ENCODE measurements around the gene LRRC61.

LRRC61 gene

DNA sequence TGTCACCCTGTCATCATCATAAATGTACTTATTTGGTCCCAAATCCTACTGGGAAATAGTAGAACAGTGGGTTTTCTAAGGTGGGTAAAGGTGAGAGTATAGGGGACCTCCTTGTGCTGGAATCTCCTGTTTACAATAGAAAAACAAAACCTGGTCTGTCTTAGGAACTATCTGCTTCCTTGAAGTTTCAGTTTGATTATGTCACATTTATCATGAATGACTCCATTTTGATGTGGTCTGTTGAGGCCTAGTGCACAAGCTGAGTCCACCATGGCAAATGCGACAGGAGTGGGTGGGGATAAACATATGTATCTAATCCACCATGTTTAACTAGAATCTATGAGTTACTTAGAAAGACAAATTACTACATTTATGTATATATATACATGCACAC is 32.5 kb downstream of the LRRC61 start:
- DNase-seq (ENCODE audit: low read depth in 2 of 2) = no peak

DNA sequence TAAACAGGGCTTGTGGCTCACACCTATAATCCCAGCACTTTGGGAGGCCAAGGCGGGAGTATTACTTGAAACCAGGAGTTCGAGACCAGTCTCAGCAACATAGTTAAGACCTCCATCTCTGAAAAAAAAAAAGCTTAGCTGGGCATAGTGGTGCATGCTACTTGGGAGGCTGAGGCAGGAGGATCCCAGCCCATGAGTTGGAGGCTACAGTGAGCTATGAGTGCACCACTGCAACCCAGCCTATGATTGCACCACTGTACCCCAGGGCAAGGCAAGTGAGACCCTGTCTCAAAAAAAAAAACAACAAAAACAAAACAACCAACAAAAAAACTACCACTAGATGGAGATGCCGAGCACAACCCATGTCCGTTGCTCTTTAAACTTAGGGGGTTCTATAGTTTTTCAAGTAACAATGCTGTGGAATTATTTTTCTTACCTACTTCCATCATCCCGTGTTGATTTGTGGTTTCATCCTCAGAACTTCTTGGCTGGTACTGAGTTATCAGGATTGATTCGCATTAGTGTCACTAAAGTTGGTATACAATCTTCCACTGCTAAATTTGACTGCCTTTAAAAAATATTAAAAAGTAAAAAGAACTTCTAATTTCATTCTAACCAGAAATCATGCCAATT is 33.2 kb downstream of the LRRC61 start:
- DNase-seq (ENCODE audit: low read depth in 2 of 2) = no peak

DNA sequence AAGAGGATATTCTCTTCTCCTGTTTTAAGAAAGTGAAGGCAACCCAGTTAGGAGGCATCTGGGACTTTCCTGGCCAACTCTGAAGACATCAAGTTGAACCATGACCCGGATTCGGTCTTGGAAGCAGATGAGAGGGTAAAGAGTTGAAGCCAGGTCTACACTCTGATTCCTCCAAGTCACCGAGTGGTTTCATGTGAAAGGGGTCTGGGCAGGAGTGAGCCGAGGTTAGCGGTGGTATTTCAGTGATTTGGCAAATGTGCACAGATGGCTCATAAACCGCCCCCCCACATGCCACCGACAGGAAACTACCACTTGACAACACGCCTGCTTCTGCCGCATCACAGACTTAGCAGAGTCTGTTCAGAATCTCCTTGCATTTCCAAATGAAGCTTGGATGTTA is 34.1 kb downstream of the LRRC61 start:
- peak in 1 of 2 donors; percentile 37 for DNase-seq (ENCODE audit: low read depth in 2 of 2)

DNA sequence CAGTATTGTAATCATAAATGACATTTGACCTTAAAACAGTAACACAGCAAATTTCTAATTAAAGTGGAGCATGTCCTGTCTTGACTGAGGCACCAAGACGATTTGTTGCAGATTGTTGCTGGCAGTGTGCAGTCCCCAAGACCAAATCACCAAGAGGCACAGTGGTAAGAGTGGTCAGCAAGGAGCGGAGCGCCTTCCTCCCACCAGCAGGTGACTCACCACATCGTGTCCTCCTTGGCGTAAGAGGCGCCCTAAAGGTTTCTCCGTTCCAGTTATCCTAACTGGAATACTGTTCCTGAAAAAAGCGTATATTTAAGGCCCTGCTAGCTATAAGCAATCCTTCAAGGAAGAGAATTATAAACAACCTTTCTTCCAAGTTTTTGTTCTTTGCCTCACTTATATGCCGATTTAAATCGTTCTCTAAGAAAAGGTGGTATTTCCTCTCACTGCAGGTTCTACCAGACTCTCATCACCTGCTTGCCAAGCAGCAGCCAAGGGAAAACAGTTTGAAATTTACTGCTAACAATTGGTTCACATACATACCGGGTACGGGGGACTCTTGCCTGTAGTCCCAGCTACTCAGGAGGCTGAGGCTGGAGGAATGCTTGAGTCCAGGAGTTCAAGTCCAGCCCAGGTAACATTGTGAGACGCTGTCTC is 34.7 kb downstream of the LRRC61 start:
- DNase-seq (ENCODE audit: low read depth in 2 of 2) = no peak

DNA sequence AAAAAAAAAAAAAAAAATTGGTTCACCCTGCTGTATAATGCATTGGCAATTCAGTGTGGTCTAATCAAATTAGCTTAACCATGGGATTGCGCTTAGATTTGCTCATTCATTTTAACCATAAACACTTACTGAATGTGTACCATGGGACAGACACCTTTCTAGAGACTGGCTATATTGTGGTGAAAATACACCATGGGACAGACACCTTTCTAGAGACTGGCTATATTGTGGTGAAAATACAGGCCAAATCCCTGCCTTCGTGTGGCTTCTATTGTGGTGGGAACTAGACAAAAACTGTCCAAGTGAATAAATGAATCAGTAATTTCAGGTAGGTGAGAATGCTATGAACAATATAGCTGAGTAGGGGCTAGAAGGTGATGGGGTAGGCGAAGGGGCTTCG is 35.3 kb downstream of the LRRC61 start:
- DNase-seq (ENCODE audit: low read depth in 2 of 2) = no peak

DNA sequence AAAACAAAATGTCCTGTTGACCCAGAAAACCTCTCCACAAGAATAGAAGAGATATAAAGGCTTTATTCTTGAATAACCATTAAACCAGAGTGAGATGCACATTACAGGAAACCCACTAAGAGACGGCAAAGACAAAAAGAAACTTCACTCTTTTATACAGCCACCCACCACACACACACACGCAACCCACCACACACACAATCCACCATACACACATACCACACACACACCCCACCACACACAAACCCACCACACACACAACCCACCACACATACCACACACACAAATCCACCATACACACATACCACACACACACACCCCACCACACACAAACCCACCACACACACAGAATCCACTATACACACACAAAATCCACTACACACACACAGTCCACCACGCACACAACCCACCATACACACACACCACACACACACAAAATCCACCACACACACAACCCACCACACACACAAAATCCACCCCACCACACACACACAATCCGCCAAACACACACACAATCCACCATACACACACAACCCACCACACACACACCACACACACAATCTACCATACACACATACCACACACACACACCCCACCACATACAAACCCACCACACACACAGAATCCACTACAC is 36.0 kb downstream of the LRRC61 start:
- no peak for DNase-seq (ENCODE audit: low read depth in 2 of 2)

DNA sequence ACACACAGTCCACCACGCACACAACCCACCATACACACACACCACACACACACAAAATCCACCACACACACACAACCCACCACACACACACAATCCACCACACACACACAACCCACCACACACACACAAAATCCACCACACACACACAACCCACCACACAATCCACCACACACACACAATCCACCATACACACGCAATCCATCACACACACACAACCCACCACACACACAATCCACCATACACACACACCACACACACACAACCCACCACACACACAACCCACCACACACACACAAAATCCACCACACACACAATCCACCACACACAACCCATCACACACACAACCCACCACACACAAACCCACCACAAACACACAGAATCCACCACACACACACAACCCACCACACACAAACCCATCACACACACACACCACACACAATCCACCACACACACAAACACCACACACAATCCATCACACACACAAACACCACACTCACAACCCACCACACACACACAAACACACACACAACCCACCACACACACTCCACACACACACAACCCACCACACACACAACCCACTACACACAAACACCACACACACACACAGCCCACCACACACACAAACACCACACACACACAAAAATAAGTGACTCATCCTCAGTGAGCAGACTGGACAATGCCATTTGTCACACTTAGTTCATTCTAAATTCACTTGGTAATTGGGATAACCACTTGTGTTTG is 36.6 kb downstream of the LRRC61 start:
- DNase-seq (ENCODE audit: low read depth in 2 of 2) = no peak

DNA sequence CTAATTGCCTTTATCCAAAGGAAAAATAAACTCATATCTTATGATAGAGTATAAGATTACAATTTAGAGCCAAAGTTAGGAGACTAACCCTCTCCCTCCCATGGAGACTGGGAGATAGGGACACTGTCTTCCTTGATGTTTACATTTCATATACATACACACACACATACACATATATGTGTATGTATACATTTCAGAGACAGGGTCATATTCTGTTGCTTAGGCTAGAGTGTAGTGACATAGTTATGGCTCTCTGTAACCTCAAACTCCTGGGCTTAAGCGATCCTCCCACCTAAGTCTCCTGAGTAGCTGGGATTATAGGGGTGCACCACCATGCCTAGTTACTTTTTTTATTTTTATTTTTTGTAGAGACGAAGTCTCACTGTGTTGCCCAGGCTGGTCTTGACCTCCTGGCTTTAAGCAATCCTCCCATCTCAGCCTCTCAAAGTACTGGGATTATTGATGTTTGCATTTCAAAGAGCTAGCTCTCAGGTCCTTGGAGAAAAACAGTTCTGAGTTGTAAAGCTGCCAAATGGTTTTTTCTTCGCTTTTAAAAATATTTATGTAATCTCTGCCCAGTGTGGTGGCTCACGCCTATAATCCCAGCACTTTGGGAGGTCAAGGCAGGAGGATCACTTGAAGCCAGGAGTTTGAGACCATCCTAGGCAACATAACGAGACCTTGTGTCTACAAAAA is 37.4 kb downstream of the LRRC61 start:
- no peak for DNase-seq (ENCODE audit: low read depth in 2 of 2)

DNA sequence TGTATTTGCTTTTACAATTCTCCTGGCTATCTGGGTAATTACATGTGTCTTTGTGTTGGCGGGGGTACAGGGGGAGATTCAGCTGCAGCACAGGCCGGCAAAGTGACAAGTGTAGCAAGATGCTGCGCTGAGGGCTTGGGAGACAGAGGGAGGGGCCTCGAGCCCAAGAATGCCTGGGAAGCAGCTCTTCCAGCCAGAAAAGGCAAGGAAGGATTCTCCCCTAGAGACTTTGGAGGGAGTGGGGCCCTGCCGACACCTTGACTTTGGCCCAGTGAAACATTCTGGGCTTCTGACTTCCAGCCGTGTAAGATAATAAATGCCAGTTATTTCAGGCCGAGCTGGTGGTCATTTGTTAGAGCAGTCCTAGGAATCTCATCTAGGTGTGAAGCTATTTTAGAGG is 38.2 kb downstream of the LRRC61 start:
- no peak for DNase-seq (ENCODE audit: low read depth in 2 of 2)

DNA sequence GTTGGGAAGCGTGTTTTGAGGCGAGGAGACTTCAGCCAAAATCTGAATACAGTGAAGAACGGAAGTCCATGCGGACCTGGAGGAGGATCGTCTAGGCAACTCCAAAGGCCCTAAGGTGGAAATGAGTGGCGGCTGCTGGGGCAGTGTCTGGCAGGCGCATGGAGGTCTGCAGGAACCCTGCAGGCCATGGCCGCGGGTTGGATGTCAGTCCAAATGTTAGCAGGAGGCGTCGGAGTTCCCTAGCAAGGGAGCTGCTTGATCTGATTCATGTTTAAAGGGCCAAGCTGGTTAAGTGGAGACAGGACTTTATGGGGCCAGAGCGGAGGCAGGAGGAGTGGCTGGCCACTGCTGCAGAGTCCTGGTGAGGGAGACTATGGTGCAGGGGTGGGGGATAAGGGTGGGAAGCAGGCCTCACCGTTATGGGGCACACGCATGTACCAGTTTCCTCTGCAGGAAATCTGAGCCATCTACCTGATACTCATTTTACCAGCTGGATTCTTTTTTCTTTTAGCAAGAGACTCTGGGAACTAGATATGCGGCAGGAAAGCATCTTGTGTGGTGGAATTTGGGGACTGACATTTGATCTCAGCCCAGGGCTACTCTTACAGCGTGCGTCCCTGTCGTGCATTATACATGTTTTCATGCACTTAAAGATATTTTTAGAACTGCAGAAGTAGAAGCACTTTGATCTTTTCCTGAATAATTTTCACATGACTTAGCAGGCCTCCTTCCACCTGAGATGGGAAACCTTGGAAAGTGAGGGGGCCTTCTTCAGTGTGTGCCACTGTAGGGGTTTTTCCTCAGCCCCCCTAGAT is 38.9 kb downstream of the LRRC61 start:
- DNase-seq (ENCODE audit: low read depth in 2 of 2) = no peak

DNA sequence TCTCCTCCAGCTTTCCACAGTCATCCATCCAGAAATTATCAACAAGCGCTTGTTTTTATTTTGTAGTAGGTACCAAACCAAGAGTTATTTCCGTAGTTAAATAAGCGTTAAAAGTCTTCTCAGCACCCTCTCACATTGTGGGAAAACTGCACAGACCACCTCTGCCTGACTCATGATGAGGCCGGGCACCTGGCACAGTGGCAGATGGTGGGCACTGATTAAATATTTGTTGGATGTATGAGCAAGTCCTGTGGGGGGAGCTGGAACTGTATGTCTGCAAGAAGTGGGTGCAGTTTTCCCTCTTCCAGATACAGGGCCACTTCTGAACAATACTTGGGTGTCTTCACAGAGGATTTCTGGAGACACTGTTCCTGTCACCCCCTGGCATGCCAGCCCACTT is 40.2 kb downstream of the LRRC61 start:
- no peak for DNase-seq (ENCODE audit: low read depth in 2 of 2)

DNA sequence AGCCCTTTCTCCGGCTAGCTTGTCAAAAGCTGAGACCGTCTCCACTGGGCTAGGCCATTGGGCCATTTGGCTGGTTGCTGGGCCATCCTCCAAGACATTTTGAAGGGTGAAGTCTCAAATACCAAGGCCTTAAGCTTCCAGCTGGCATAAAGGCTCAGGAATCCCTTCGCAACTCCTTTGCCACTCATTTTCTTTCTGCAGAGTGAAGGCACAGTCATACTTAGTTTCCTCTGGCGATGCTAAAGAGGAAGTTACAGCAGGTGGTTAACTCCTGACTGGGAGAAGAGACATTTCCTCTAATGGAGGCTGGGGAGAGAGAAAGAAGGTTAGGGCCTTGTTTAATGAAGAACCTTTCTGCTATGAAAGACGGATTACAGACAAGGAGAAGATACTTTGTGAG is 40.7 kb downstream of the LRRC61 start:
- no peak for DNase-seq (ENCODE audit: low read depth in 2 of 2)

DNA sequence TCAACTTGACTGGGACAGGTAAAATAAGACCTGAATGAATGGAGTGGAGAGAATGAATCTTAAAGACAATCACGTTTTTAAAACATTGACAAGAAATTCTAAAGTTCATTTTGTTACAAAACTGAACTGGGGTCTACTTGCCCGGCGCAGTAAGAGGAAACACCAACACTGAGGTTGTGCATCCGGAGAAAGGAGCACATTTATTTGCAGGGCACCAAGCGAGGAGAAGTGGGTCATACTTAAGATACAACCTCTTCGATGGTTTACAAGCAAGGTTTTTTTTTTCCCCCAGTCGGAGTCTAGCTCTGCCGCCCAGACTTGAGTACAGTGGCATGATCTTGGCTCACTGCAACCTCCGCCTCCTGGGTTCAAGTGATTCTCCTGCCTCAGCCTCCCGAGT is 42.0 kb downstream of the LRRC61 start:
- DNase-seq (ENCODE audit: low read depth in 2 of 2) = no peak

DNA sequence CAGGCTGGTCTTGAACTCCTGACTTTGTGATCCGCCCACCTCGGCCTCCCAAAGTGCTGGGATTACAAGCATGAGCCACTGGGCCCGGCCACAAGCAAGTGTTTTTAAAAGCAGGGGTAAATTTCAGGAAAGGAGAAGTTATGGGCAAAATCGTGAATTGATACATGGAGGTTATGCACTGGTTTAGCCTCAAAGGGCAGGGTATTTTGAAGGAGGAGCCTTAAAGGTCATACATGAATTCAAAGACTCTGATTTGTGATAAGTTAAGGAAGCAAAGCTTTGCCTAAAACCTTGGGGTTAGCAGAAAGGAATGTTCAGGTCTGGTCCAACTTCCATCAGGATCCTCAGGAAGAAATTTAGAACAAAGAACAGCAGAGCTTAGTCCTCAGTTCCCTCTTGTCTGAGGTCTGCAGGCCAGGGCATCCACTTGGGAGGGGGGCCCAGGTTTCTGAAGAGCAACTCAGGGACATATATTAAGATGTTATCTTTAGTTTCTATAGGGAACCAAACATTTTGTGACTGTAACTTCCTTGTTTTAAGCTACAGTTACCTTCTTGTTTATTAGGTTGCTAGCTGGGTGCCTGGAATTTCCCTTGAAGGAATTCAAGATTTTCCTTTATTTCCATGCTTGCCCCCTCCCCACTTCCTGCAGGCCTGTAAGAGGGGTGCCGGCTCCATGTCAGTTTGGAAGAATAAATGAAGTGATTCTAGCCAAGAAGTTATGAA is 42.7 kb downstream of the LRRC61 start:
- DNase-seq (ENCODE audit: low read depth in 2 of 2) = no peak

DNA sequence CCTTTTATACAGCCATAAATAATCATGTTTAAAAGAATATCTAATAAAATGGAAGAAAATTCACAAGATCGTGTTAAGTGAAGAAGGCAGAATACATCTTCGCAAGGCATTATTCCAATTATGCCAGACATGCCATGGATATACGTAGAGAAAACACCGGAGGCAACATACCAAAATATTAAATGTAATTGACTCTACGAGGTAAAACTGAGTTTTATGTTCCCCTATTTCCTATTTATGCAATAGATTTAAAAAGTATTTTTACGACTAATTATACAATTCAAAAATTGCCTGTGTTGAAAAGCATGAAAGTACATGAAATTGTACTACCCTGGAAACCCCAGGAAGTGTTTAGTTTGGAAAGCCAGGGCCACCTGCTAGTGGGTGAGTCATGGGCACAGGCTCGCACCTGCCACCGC is 44.5 kb downstream of the LRRC61 start:
- no peak for DNase-seq (ENCODE audit: low read depth in 2 of 2)

DNA sequence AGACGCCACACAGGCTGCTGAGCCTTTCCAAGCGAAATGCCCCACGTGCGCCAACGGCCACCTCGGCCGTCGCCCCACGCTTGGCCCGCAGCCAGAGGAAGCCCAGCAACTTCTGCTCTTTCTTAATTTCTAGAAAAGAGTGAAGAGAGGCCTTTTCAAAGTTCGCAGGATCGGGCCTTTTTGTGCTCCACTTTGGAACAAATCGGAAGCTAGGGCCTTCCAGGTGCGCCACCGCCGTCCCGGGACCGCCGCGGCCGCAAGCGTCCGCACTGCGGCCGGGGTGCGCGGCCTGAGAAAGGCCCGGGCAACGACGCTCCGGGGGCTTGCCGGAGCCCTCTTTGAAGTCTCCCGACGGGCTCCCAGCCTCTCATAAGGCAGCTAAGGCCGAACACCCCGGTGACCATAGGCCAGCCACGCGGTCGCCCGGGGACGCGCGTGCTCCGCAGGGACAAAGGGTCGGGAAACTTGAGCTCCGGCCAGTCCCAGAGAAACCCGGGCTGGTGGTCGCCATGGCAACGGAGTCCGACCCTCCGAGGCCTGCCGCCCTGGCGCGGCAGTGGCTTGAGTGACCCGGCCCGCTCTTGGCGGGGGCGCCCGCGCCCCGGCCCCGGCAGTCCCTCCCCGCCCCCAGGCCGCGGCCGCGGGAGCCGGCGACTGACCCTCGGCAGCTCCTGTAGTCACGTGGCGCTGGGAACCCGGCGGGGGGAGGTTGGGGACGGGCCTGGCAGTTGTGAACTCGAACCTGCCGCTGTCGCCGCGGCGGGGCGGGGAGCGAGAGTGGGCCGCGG is 45.1 kb downstream of the LRRC61 start, which contains the start of gene REPIN1:
REPIN1 (plus strand) TSS at position 727 of the 788 bp plus-strand sequence. CDS start 890 bp downstream, outside the sequence.
- peak; percentile 53 to 60 for DNase-seq (ENCODE audit: low read depth in 2 of 2)

DNA sequence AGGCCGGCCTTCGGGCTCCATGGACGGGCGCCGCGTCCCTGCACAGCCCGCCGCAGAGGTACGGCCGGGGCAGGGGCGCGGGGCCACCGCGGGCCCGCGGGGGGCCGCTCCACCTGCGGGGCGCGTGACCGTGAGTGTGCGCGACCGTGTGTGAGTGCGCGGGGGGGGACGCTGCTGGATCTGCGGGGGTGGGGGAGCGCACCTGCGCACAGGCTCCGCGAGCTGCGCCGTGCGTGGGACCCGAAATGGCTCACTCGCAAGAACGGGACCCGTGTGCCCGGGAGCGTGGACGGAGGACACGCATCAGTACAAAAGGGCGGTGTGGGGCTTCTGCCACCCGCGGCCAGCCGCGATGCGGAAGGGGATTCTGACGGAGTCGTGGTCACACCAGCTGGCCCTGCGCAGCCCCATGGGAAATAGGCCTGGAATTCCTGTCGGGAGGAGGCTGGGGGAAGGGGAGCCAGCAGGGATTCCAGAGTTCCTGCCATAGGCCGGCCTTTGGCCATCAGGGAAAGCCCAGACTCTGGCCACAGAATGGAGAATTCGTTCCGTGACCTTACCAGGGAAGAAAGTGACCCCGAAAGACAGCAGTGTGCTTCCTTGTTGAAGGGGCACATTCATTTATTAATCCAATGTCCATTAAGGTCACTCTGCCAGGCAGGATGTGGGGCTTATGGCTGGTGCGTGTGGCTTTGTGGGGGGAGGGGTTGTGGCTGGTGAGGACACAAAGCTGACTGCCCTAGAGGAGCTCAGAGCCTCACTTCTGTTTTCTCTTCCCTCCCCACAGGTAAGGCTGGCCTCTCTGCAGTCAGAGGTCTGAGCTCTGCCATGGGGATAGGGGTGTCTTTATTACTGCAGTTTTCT is 46.0 kb downstream of the LRRC61 start:
- peak in 1 of 2 donors; percentile 45 for DNase-seq (ENCODE audit: low read depth in 2 of 2)

DNA sequence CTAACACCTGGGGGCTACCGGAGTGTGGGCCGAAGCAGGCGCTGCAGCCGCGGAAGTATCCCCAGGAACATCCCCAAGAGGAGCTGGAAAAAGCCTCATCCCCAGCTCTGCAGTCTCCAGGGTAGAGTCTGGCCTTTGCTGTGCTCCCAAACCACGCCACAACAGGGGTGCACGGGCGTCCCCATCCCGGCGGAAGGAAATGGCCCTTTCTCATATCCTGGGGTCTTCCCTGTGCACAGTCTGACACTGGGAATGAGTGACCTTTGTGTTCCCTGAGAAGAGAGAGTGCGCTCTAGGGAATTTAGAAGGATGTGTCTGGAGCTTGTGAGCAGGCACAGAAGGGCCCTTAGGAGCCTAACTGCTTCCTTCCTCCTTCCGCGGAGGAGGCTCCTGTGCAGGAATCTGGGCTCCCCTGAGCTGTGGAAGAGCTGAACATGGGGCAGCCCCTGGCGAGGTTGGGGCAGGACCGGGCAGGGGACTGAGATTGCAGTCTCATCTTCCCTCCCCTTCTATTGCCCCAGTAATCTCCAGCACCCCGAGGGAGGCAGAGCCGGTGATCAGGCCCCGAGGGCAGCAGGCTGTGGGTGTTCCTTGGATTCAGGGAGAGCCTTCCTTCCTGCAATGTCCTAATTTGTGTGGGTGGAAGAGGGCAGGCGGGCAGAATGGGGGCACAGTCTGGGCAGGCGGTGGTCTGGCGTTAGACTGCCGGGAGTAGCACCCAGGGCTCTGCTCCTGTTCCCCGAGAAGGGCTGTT is 46.8 kb downstream of the LRRC61 start:
- DNase-seq (ENCODE audit: low read depth in 2 of 2) = no peak
